HFF-Myc (cell line): ENCODE data around the gene ZSWIM3.

Experiments
- DNase-seq: peaks from one replicate; pipeline ENCODE4 v3.0.0-alpha.2; 2011; ENCODE audit warnings: low read depth; ENCODE audit errors: extremely low read depth
- H3K4me3 ChIP-seq: replicated peaks from 2 replicates; pipeline ENCODE4 v1.5.1; 2011; ENCODE audit warnings: low read depth, mild to moderate bottlenecking, control low read depth, low read length
- CTCF ChIP-seq: IDR thresholded peaks from 2 replicates; pipeline ENCODE4 v1.5.1; 2012; ENCODE audit warnings: mild to moderate bottlenecking, low read depth, low read length, control low read depth; ENCODE audit errors: missing control alignments

The ZSWIM3 gene

DNA sequence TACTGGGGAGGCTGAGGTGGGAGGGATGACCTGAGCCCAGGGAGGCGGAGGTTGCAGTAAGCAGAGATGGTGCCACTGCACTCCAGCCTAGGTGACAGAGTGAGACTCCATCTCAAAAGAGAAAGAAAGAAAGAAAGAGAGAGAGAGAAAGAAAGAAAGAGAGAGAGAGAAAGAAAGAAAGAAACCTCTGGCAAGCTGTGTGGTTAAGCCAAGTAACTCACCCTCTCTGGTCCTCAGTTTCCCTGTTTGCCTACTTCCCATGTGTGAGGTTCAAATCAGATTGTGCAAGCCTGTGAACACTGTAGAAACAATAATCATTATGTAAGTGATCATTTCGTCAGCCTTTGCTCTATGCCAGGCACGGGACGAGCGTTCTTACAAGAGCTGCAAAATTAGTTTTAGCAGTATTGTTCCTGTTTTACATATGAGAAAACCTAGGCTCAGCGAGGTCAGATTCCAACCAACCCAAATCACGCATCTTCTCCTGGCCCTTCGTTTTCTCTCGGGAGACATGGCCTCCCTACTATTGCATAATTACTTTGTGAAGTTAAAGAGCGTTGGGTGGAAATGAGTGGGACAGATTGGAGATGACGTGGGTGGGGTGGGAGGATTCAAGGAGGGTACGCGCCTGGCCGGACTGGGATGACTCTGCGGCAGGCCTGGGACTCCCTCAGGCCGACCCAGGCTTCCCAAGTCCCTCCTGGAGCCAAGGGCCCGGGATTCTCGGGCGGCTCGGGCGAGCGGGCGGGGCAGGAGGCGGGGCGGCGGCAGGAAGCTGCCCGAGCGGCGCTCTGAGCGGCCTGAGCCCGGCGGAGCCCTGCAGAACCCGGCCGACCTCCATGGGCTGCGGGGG, 24.2 kb upstream of the ZSWIM3 start, which contains the start of gene SNX21:
SNX21 (plus strand) TSS at position 770 of the 853 bp plus-strand sequence. CDS start 121 bp downstream, outside the sequence.
- TF ChIP-seq CTCF, result no peak
- peak; percentile 52 for DNase-seq
- H3K4me3 ChIP-seq, result peak within 1 kb of the TSS; percentile 63

DNA sequence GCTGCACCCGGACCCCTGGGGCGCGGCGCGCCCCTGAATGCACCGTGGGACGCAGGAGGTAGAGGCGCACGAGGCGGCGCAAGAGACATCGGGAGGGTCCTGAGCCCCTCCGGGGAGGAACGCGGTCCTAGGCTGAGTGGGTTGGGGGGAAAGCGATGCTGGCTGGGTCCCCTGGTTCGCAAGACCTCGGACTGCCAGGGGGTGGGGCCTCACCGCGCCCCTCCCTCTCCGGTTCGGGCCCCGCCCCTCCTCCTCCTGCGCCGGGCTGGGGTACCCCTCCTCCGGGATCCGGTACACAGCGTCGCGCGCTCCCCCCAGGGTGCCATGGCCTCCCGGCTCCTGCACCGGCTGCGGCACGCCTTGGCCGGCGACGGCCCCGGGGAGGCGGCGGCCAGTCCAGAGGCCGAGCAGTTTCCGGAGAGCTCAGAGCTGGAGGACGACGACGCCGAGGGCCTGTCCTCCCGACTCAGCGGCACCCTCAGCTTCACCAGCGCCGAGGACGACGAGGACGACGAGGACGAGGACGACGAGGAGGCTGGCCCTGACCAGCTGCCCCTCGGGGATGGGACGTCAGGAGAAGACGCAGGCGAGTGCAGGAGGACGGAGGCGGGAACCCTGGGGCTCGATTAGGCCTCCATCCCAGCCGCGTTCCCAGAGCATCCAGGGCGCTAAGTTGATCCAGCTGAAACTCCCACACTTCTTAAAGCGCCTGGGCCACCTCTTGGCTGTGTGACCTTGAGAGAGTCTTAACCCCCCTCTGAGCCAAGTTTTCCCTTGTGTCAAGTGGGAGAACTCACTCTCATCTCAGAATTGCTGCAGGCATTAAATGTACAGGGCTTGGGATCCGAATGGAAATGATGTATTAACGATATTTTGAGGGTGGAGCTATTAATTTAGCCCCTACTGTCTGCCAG, 23.3 kb upstream of the ZSWIM3 start:
- DNase-seq, result no peak
- peak overlapping the region; percentile 63 for H3K4me3 ChIP-seq
- TF ChIP-seq CTCF, result no peak

- DNase-seq, result no peak
- peak overlapping the region; percentile 63 for H3K4me3 ChIP-seq
- no peak for TF ChIP-seq CTCF
These were observed 22.6 kb upstream of the ZSWIM3 start for GRCh38 chr20:45834797-45835161.

GRCh38 chr20:45835329-45835765, 22.1 kb upstream of the ZSWIM3 start:
- peak overlapping the region; percentile 63 for H3K4me3 ChIP-seq
- no peak for TF ChIP-seq CTCF

GRCh38 chr20:45835825-45836224, 21.6 kb upstream of the ZSWIM3 start:
- H3K4me3 ChIP-seq, result peak overlapping the region; percentile 63; the same call in 1 of the 2 replicates
- TF ChIP-seq CTCF, result no peak
- no peak for DNase-seq

More at GRCh38 chr20:45835329-45835765, 22.1 kb upstream of the ZSWIM3 start:
- DNase-seq, result no peak

GRCh38 chr20:45836841-45837240, 20.6 kb upstream of the ZSWIM3 start:
- TF ChIP-seq CTCF, result no peak
- no peak for DNase-seq

More at GRCh38 chr20:45836841-45837240, 20.6 kb upstream of the ZSWIM3 start:
- H3K4me3 ChIP-seq, result no peak overlapping the region
